Measurements from ENCODE around the gene MARK1.

DNA sequence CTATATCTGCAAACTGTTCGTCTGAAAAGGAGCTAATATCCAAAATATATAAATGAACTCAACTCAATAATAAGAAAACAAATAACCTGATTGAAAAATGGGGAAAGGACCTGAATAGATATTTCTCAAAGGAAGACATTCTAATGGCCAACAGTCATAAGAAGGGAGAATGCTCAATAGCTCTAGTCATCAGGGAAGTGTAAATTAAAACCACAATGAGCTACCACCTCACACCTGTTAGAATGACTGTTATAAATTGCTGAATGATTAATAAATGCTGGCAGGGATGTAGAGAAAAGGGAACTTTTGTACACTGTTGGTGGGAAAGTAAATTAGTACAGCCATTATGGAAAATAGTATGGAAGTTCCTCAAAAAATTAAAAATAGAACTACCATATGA lies 141.1 kb downstream of the MARK1 start:
- TF ChIP-seq CTCF (IDR thresholded peaks at IDR 0.05; ENCODE audit: borderline replicate concordance, extremely low read depth, low read length, poor library complexity, severe bottlenecking) (no peak), EZH2 (IDR thresholded peaks at IDR 0.05; ENCODE audit: borderline replicate concordance, low read depth, low read length, severe bottlenecking) (no peak)

Measured in DND-41 (cell line).